Muscle of leg (tissue), 16 donors: ENCODE data around the gene VEGFA. TPM values are rescaled to one million over a fixed set of nuclear protein-coding genes. Genes with fewer than 3 reads are reported as not detected.

Experiments used
- DNase-seq: peaks from one replicate; pipeline ENCODE4 v3.0.0; 2013
- H3K27ac ChIP-seq: one replicate; pipeline ENCODE4 v1.5.1; 2013; ENCODE audit warnings: mild to moderate bottlenecking, low read length, control low read depth
- H3K27me3 ChIP-seq: one replicate; pipeline ENCODE4 v1.6.1; 2013; ENCODE audit warnings: low read length; ENCODE audit not compliant: control insufficient read depth, insufficient read depth
- H3K36me3 ChIP-seq: one replicate; pipeline ENCODE4 v1.6.1; 2013; ENCODE audit warnings: low read length; ENCODE audit not compliant: control insufficient read depth, insufficient read depth
- H3K4me1 ChIP-seq: one replicate; pipeline ENCODE4 v1.6.1; 2013; ENCODE audit warnings: low read length; ENCODE audit not compliant: control insufficient read depth, insufficient read depth
- H3K4me3 ChIP-seq: one replicate; pipeline ENCODE4 v1.5.1; 2013; ENCODE audit warnings: low read length, control low read depth
- H3K9me3 ChIP-seq: replicated peaks from 2 replicates; pipeline ENCODE4 v1.6.1; 2013; ENCODE audit warnings: low read depth, low read length; ENCODE audit not compliant: control insufficient read depth
- WGBS: methylation state at CpG from one replicate; pipeline ENCODE4 v1.1.5; 2013; ENCODE audit warnings: missing lambda C conversion rate; ENCODE audit not compliant: insufficient coverage; 5-methylcytosine and 5-hydroxymethylcytosine counted together
- long read RNA-seq, 11 donors: transcript quantifications; one replicate each; lab custom pipeline, GENCODE V29; 2026
- polyA plus RNA-seq, 8 donors: library from polyadenylated mRNA; unstranded; fragments of 120-200 nt; gene quantifications; one replicate each; pipeline versions ENCODE4 v1.2.1 to v1.2.3, GENCODE V29; 2013; ENCODE audit warnings: inconsistent platforms in 1 of 8, low replicate concordance in 1 of 8; ENCODE audit not compliant: insufficient read length in 8 of 8, insufficient read depth in 1 of 8
- total RNA-seq: library from RNA; stranded (reverse); fragments of 120-200 nt; gene quantifications from one replicate; pipeline ENCODE4 v1.2.4, GENCODE V29; 2013

The VEGFA gene
- total RNA-seq (63.1 TPM), polyA plus RNA-seq (10 to 100 TPM; 59.4 to 89.9 (median 70.5) TPM)
- long read RNA-seq, donor 1, partial matches to known transcripts: 0 of 8 reads
- long read RNA-seq, donor 1, other reads (novel, unspliced or antisense): 0 of 8 reads
- long read RNA-seq, donor 2: 0 reads
- long read RNA-seq, donor 3, transcript VEGFA-205 (7 exons, 3,535 nt): major isoform, 12 of 31 reads
- long read RNA-seq, donor 3, transcript VEGFA-216 (3 exons, 475 nt): minor isoform, 8 of 31 reads
- long read RNA-seq, donor 3, transcript VEGFA-211 (4 exons, 1,683 nt): minor isoform, 7 of 31 reads
- long read RNA-seq, donor 3, partial matches to known transcripts: 0 of 31 reads
- long read RNA-seq, donor 3, other reads (novel, unspliced or antisense): 0 of 31 reads
- long read RNA-seq, donor 4, transcript VEGFA-205 (7 exons, 3,535 nt): major isoform, 6 of 15 reads
- long read RNA-seq, donor 4, partial matches to known transcripts: 0 of 15 reads
- long read RNA-seq, donor 4, other reads (novel, unspliced or antisense): 0 of 15 reads
- long read RNA-seq, donor 5, transcript VEGFA-216 (3 exons, 475 nt): minor isoform, 7 of 41 reads
- long read RNA-seq, donor 5, transcript VEGFA-217 (5 exons, 535 nt): minor isoform, 5 of 41 reads
- long read RNA-seq, donor 5, transcript VEGFA-205 (7 exons, 3,535 nt): minor isoform, 6 of 41 reads
- long read RNA-seq, donor 5, transcript VEGFA-211 (4 exons, 1,683 nt): major isoform, 14 of 41 reads
- long read RNA-seq, donor 5, partial matches to known transcripts: 0 of 41 reads
- long read RNA-seq, donor 5, other reads (novel, unspliced or antisense): 0 of 41 reads
- long read RNA-seq, donor 6, transcript VEGFA-216 (3 exons, 475 nt): minor isoform, 6 of 36 reads
- long read RNA-seq, donor 6, transcript VEGFA-205 (7 exons, 3,535 nt): minor isoform, 7 of 36 reads
- long read RNA-seq, donor 6, transcript VEGFA-211 (4 exons, 1,683 nt): major isoform, 11 of 36 reads
- long read RNA-seq, donor 6, transcript VEGFA-214 (4 exons, 551 nt): minor isoform, 5 of 36 reads
- long read RNA-seq, donor 6, partial matches to known transcripts: 0 of 36 reads
- long read RNA-seq, donor 6, other reads (novel, unspliced or antisense): 0 of 36 reads
- long read RNA-seq, donor 7, partial matches to known transcripts: 0 of 16 reads
- long read RNA-seq, donor 7, other reads (novel, unspliced or antisense): 0 of 16 reads
- long read RNA-seq, donor 8, partial matches to known transcripts: 0 of 12 reads
- long read RNA-seq, donor 8, other reads (novel, unspliced or antisense): 0 of 12 reads
- long read RNA-seq, donor 9, transcript VEGFA-214 (4 exons, 551 nt): major isoform, 5 of 19 reads
- long read RNA-seq, donor 9, partial matches to known transcripts: 0 of 19 reads
- long read RNA-seq, donor 9, other reads (novel, unspliced or antisense): 0 of 19 reads
- long read RNA-seq, donor 10, transcript VEGFA-216 (3 exons, 475 nt): major isoform, 6 of 24 reads
- long read RNA-seq, donor 10, transcript VEGFA-205 (7 exons, 3,535 nt): major isoform, 6 of 24 reads
- long read RNA-seq, donor 10, partial matches to known transcripts: 0 of 24 reads
- long read RNA-seq, donor 10, other reads (novel, unspliced or antisense): 0 of 24 reads
- long read RNA-seq, donor 11, transcript VEGFA-211 (4 exons, 1,683 nt): major isoform, 6 of 16 reads
- long read RNA-seq, donor 11, transcript VEGFA-205 (7 exons, 3,535 nt): minor isoform, 5 of 16 reads
- long read RNA-seq, donor 11, partial matches to known transcripts: 0 of 16 reads
- long read RNA-seq, donor 11, other reads (novel, unspliced or antisense): 0 of 16 reads

DNA sequence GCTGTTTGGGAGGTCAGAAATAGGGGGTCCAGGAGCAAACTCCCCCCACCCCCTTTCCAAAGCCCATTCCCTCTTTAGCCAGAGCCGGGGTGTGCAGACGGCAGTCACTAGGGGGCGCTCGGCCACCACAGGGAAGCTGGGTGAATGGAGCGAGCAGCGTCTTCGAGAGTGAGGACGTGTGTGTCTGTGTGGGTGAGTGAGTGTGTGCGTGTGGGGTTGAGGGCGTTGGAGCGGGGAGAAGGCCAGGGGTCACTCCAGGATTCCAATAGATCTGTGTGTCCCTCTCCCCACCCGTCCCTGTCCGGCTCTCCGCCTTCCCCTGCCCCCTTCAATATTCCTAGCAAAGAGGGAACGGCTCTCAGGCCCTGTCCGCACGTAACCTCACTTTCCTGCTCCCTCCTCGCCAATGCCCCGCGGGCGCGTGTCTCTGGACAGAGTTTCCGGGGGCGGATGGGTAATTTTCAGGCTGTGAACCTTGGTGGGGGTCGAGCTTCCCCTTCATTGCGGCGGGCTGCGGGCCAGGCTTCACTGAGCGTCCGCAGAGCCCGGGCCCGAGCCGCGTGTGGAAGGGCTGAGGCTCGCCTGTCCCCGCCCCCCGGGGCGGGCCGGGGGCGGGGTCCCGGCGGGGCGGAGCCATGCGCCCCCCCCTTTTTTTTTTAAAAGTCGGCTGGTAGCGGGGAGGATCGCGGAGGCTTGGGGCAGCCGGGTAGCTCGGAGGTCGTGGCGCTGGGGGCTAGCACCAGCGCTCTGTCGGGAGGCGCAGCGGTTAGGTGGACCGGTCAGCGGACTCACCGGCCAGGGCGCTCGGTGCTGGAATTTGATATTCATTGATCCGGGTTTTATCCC lies at the start of gene VEGFA:
Gene VEGFA, plus strand, starts transcription at position 686 of the 846 bp plus-strand sequence.
- peaks cover 18% of the 10 kb centered on the region for H3K27me3 ChIP-seq
- 0% methylated on average over 34 of the region's 62 CpGs for WGBS
- peaks cover 3% of the 10 kb centered on the region for H3K36me3 ChIP-seq
- peak; percentile 96 for DNase-seq
- no peaks in the 10 kb centered on the region for H3K9me3 ChIP-seq
- peak within 1 kb of the TSS; percentile 98 for H3K27ac ChIP-seq
- peak within 1 kb of the TSS; percentile 96 for H3K4me3 ChIP-seq
- H3K4me1 ChIP-seq: peaks cover 49% of the 10 kb centered on the region

DNA sequence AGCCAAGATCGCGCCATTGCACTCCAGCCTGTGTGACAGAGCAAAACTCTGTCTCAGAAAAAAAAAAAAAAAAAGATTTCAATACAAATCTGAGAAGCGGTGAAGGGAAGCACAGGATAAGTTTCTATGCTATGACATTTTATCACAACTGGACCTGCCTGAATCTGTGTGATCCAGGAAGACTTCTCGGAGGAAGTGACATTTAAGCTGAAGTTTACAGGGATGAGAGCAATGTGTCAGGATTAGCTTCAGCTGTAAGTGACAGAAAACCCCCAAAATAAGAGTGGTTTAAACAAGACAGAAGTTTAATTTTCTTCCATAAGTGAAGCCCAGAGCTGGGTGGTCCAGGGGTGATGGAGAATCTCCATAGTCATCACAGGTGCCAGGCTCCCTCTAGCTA lies 49.0 kb upstream of the VEGFA start:
- H3K27me3 ChIP-seq: peaks cover 8% of the 10 kb centered on the region
- no peak overlapping the region for H3K27ac ChIP-seq
- peaks cover 46% of the 10 kb centered on the region for H3K4me1 ChIP-seq
- WGBS: 100% methylated on average over 1 of the region's 4 CpGs
- no peak for DNase-seq
- H3K4me3 ChIP-seq: no peak overlapping the region
- no peaks in the 10 kb centered on the region for H3K9me3 ChIP-seq
- no peaks in the 10 kb centered on the region for H3K36me3 ChIP-seq

DNA sequence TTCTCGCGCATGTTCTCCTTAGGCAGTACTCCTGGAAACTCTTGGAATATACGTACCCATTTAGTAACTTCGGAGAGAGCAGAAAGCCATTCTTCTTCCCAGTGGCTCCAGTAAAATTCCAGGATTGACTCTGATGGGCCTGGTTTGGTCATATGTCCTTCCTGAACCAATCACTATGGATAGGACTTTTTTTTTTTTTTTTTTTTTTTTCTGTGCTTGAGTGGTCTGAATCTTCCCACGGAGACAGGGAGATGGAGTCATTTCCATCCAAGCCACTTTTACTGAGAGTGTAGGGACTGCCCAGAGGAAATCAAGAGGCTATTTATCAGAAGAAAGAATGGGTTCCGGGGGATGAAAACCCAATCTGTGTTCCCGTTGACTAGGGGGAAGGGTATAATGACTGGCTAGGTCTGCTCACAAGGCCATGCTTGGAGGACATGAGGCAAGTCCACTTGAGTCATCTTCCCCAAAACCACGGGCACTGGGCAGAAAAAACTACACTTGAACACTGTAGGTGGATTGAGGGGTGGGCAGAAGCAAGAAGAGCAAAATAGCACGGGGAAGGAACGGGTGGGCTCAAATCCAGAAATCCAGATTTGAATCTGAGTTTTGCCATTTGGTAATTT lies 47.0 kb upstream of the VEGFA start:
- DNase-seq: no peak
- no peak overlapping the region for H3K4me3 ChIP-seq
- H3K27ac ChIP-seq: no peak overlapping the region
- H3K9me3 ChIP-seq: no peaks in the 10 kb centered on the region
- 95% methylated on average over 7 of the region's 10 CpGs for WGBS
- H3K27me3 ChIP-seq: peaks cover 7% of the 10 kb centered on the region
- H3K4me1 ChIP-seq: peaks cover 26% of the 10 kb centered on the region
- H3K36me3 ChIP-seq: no peaks in the 10 kb centered on the region

DNA sequence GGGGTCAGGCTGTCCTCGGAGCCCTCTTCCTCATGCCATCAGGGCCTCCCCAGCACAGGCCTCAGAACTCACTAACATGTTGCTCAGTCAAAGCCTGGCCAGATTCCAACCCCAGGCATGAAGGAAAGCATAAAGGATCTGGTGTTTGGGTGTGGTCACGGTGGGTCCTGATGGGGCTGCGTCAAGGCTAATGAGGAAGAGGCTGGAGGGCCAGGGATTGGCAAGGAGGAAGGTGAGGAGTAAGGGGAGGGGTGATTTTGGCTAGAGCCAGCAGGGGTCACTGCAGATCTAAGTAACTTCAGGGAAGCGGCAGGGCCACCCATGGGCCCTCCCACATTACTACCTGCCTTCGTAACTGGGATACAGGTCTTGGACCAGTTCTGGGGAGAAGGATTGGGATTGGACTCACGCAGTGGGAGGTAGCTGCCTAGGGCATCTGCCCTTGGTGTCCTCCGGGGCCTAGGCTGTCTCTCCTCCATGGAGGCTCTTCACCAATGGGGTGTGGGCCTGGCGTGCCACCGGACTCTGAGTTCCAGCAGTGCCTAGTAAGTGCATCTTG lies 46.2 kb upstream of the VEGFA start:
- Histone ChIP-seq H3K4me3 (no peak overlapping the region), H3K4me1 (peaks cover 18% of the 10 kb centered on the region), H3K9me3 (no peaks in the 10 kb centered on the region), H3K27me3 (peaks cover 4% of the 10 kb centered on the region), H3K36me3 (no peaks in the 10 kb centered on the region), H3K27ac (no peak overlapping the region)
- peak; percentile 59 for DNase-seq
- WGBS: 78% methylated on average over 3 of the region's 9 CpGs

DNA sequence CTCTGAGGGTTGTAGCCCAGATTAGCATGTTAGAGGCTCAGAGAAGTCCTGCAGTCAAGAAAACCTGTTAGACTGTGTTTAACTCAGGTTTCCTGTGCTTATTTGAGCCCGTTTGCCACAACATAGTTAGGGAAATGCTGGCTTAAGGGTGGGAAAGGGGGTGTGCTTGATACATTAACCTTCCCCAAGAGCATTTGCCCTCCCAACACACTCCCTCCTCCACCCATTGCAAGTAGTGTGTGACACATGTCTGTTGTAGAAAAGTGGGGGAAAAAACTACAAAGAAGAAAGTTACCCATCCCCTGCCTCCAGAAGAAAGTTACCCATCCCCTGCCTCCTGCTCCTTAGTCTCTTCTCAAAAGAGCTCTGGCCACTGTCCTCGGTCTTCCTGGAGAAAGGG lies 45.7 kb upstream of the VEGFA start:
- H3K9me3 ChIP-seq: no peaks in the 10 kb centered on the region
- no peak overlapping the region for H3K27ac ChIP-seq
- no peak for DNase-seq
- no peaks in the 10 kb centered on the region for H3K36me3 ChIP-seq
- WGBS: no CpG with 5 or more reads among the region's 2 CpGs
- H3K4me1 ChIP-seq: peaks cover 14% of the 10 kb centered on the region
- H3K4me3 ChIP-seq: no peak overlapping the region
- peaks cover 4% of the 10 kb centered on the region for H3K27me3 ChIP-seq

- Histone ChIP-seq H3K36me3 (no peaks in the 10 kb centered on the region), H3K27ac (no peak overlapping the region), H3K4me1 (peaks cover 14% of the 10 kb centered on the region), H3K4me3 (no peak overlapping the region), H3K27me3 (peaks cover 4% of the 10 kb centered on the region), H3K9me3 (no peaks in the 10 kb centered on the region)
- WGBS: 39% methylated on average over 11 of the region's 17 CpGs
- DNase-seq: peak; percentile 80
Measured at GRCh38 chr6:43724914-43725642, 44.9 kb upstream of the VEGFA start.

DNA sequence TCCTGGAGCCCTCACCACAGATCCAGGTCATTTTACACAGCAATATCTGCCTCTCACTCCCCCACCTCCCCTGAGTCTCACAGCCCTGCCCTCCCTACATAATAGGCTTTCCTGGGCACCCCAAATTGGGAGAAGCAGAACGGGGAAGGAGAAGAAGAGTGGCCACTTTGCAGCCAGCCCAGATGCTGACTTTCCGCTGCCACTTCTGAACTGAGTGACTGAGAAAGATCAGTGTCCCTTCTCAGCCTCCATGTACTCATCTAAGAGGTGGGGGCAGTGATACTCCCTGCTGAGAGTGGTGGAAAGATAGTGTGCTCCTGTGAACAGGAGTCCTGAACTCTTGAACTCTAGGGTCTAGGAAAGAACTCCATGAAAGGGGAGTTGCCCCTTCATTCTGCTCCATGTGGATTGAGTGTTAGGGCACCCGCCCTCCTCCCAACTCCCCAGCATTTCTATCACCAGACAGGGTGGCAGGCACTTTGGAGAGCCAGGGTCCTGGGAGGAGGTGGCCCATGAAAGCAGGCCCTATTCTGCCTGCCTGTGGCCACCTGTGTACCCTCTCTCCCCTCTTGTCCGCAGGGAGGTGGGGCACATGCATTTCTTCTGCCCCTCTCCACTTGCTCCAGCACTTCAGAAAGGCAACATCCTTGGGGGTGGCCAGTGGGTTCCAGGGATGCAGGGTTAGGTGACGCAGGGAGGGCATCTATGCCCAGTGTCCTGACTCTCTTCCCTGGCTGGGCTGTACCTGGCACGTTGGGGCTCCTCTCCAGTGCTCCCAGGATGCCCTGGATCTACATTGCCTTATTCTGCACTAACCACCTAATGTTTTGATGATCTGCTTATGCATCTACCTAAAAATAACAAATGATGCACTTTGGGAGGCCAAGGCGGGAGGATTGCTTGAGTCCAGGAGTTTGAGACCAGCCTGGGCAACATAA lies 44.1 kb upstream of the VEGFA start:
- WGBS: 92% methylated on average over 2 of the region's 7 CpGs
- Histone ChIP-seq H3K4me3 (no peak overlapping the region), H3K27me3 (peaks cover 4% of the 10 kb centered on the region), H3K4me1 (peaks cover 14% of the 10 kb centered on the region), H3K9me3 (peaks cover 3% of the 10 kb centered on the region), H3K27ac (no peak overlapping the region), H3K36me3 (no peaks in the 10 kb centered on the region)
- no peak for DNase-seq
